Measurements from ENCODE around the gene RGCC.
"Not testable (repeated sequence)": the region's sequence is repeated elsewhere in the genome, so short reads cannot be mapped to it uniquely, and the experiment has no call there.

RGCC gene

GRCh38 chr13:41456768-41457588, at the start of gene RGCC:
RGCC (plus strand) TSS chr13:41457550; CDS start chr13:41457708, 158 bp downstream.
- peak; percentile 93 for DNase-seq (ENCODE audit: low read depth)

- DNase-seq (ENCODE audit: low read depth): no peak
Measured at GRCh38 chr13:41408121-41408520, 49.2 kb upstream of the RGCC start.

GRCh38 chr13:41408746-41409145, 48.6 kb upstream of the RGCC start:
- no peak for DNase-seq (ENCODE audit: low read depth)

- DNase-seq (ENCODE audit: low read depth): no peak
Measured at GRCh38 chr13:41409611-41410010, 47.7 kb upstream of the RGCC start.

- no peak for DNase-seq (ENCODE audit: low read depth)
Measured at GRCh38 chr13:41411060-41411459, 46.3 kb upstream of the RGCC start.

- no peak for DNase-seq (ENCODE audit: low read depth)
Measured at GRCh38 chr13:41411522-41411921, 45.8 kb upstream of the RGCC start.

- DNase-seq (ENCODE audit: low read depth): no peak
Measured at GRCh38 chr13:41413872-41414271, 43.5 kb upstream of the RGCC start.

GRCh38 chr13:41416276-41416675, 41.1 kb upstream of the RGCC start:
- DNase-seq (ENCODE audit: low read depth): no peak

- no peak for DNase-seq (ENCODE audit: low read depth)
Measured at GRCh38 chr13:41418027-41418426, 39.3 kb upstream of the RGCC start.

- no peak for DNase-seq (ENCODE audit: low read depth)
Measured at GRCh38 chr13:41418731-41419130, 38.6 kb upstream of the RGCC start.

GRCh38 chr13:41419206-41419605, 38.1 kb upstream of the RGCC start:
- DNase-seq (ENCODE audit: low read depth): no peak

GRCh38 chr13:41420146-41420545, 37.2 kb upstream of the RGCC start:
- DNase-seq (ENCODE audit: low read depth): no peak

- DNase-seq (ENCODE audit: low read depth): not testable (repeated sequence)
Measured at GRCh38 chr13:41421330-41421729, 36.0 kb upstream of the RGCC start.

GRCh38 chr13:41421983-41422382, 35.4 kb upstream of the RGCC start:
- DNase-seq (ENCODE audit: low read depth): not testable (repeated sequence)

- DNase-seq (ENCODE audit: low read depth): not testable (repeated sequence)
Measured at GRCh38 chr13:41423259-41423658, 34.1 kb upstream of the RGCC start.

GRCh38 chr13:41424675-41425074, 32.7 kb upstream of the RGCC start:
- not testable (repeated sequence) for DNase-seq (ENCODE audit: low read depth)

GRCh38 chr13:41426047-41426446, 31.3 kb upstream of the RGCC start:
- no peak for DNase-seq (ENCODE audit: low read depth)

- no peak for DNase-seq (ENCODE audit: low read depth)
Measured at GRCh38 chr13:41427666-41428065, 29.7 kb upstream of the RGCC start.

GRCh38 chr13:41428155-41428554, 29.2 kb upstream of the RGCC start:
- peak; percentile 27 for DNase-seq (ENCODE audit: low read depth)

- DNase-seq (ENCODE audit: low read depth): not testable (repeated sequence)
Measured at GRCh38 chr13:41434030-41434429, 23.3 kb upstream of the RGCC start.

- no peak for DNase-seq (ENCODE audit: low read depth)
Measured at GRCh38 chr13:41434831-41435520, 22.4 kb upstream of the RGCC start.

- DNase-seq (ENCODE audit: low read depth): no peak
Measured at GRCh38 chr13:41443969-41444368, 13.4 kb upstream of the RGCC start.

- no peak for DNase-seq (ENCODE audit: low read depth)
Measured at GRCh38 chr13:41452462-41452861, 4.9 kb upstream of the RGCC start.
